Fibroblast of peridontal ligament (primary cell): ENCODE data around the gene HTR3E.
A peak's percentile ranks its signal among the peaks of the same experiment; 100 is the strongest.

Source experiments
- DNase-seq: peaks from one replicate; pipeline ENCODE4 v3.0.0-alpha.2; 2010; ENCODE audit errors: extremely low read depth

HTR3E gene

DNA sequence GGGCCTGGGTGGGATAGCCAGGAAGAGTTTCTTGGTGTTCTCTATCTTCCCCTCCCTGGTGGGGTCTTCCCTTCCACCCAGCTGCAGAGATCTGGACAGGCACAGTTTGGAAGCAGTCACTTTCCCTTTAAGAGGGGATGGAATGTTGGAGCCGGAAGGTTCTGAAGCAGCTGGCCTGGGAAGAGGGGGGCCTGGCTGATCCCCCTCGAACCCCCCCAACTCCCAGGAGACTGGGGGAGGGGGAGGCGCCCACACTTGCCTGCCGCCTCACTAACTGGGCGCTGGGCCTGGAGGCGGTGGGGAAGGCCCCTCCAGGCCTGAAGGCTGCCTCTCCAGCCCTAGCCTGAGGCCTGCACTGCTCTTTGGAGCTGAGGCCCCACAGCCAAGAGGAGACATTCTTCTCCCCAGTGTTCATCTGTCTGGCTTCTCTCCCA lies 59.7 kb downstream of the HTR3E start:
- peak; percentile 70 for DNase-seq
